ENCODE results near the gene PRAMEF12.
"Not testable (repeated sequence)": the region's sequence is repeated elsewhere in the genome, so short reads cannot be mapped to it uniquely, and the experiment has no call there.

DNA sequence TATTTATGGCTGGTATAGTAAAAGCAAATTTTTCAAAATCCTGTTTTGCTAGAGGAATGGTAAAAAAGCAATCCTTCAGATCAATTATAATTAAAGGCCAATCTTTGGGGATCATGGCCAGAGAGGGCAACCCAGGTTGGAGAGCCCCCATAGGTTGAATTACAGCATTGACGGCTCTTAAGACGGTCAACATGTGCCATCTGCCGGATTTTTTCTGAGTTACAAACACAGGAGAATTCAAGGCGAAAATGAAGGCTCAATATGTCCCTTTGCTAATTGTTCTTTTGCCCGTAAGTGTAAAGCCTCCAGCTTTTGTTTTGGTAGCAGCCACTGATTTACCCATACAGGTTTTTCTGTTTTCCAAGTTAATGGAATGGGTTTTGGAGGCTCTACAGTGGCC, 8.0 kb downstream of the PRAMEF12 start:
- TF ChIP-seq, protein P1, sequence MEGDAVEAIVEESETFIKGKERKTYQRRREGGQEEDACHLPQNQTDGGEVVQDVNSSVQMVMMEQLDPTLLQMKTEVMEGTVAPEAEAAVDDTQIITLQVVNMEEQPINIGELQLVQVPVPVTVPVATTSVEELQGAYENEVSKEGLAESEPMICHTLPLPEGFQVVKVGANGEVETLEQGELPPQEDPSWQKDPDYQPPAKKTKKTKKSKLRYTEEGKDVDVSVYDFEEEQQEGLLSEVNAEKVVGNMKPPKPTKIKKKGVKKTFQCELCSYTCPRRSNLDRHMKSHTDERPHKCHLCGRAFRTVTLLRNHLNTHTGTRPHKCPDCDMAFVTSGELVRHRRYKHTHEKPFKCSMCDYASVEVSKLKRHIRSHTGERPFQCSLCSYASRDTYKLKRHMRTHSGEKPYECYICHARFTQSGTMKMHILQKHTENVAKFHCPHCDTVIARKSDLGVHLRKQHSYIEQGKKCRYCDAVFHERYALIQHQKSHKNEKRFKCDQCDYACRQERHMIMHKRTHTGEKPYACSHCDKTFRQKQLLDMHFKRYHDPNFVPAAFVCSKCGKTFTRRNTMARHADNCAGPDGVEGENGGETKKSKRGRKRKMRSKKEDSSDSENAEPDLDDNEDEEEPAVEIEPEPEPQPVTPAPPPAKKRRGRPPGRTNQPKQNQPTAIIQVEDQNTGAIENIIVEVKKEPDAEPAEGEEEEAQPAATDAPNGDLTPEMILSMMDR (conservative IDR thresholded peaks at IDR 0.05) = not testable (repeated sequence)
- not testable (repeated sequence) for TF ChIP-seq EZH2 (IDR thresholded peaks at IDR 0.05; ENCODE audit: low read depth)

Data from PC-9 (cell line).